Natural killer cell (primary cell): ENCODE measurements around the gene ADGRB2. TPM values are rescaled to one million over a fixed set of nuclear protein-coding genes. Genes with fewer than 3 reads are reported as not detected.

Experiments
- ATAC-seq, 3 donors: fragments of 150-1000 bp in 2 of 3; fragments of 200-7000 bp in 1 of 3; cut with Tn5 transposase; 1 replicate in 1 of 3; 2 replicates in 2 of 3; pipeline ENCODE4 v1.10.0; 2021; ENCODE audit warnings: mild to moderate bottlenecking in 2 of 3, moderate library complexity in 2 of 3
- DNase-seq, 2 donors: peaks; one replicate each; pipeline versions ENCODE4 v3.0.0 to v3.0.0-alpha.2; 2013 to 2021; ENCODE audit warnings: mixed read lengths in 1 of 2
- H3K27ac ChIP-seq: one replicate; pipeline ENCODE4 v1.5.1; 2013; ENCODE audit warnings: mild to moderate bottlenecking, low read length
- H3K27me3 ChIP-seq: one replicate; pipeline ENCODE4 v1.6.1; 2013; ENCODE audit warnings: low read length; ENCODE audit not compliant: control insufficient read depth, insufficient read depth
- H3K36me3 ChIP-seq: one replicate; pipeline ENCODE4 v1.6.1; 2013; ENCODE audit warnings: low read length; ENCODE audit not compliant: control insufficient read depth, insufficient read depth
- H3K4me1 ChIP-seq: one replicate; pipeline ENCODE4 v1.6.1; 2013; ENCODE audit warnings: low read length; ENCODE audit not compliant: control insufficient read depth, insufficient read depth
- H3K4me3 ChIP-seq: one replicate; pipeline ENCODE4 v1.5.1; 2013; ENCODE audit warnings: low read length
- H3K9me3 ChIP-seq: one replicate; pipeline ENCODE4 v1.6.1; 2013; ENCODE audit warnings: low read length; ENCODE audit not compliant: control insufficient read depth, insufficient read depth
- H3K27ac Mint-ChIP-seq, 2 donors: one replicate each; pipeline ENCODE4 v1.8.0; 2022; ENCODE audit warnings: mild to moderate bottlenecking in 2 of 2, mixed read lengths in 2 of 2, moderate library complexity in 1 of 2
- H3K27me3 Mint-ChIP-seq, 2 donors: one replicate each; pipeline ENCODE4 v1.8.0; 2022; ENCODE audit warnings: low read depth in 2 of 2, mixed read lengths in 2 of 2
- H3K36me3 Mint-ChIP-seq: one replicate; pipeline ENCODE4 v1.8.0; 2022; ENCODE audit warnings: mixed read lengths
- H3K4me1 Mint-ChIP-seq, 2 donors: one replicate each; pipeline ENCODE4 v1.8.0; 2022; ENCODE audit warnings: mixed read lengths in 2 of 2
- H3K4me3 Mint-ChIP-seq: one replicate; pipeline ENCODE4 v1.8.0; 2022; ENCODE audit warnings: mild to moderate bottlenecking, moderate library complexity, mixed read lengths
- H3K9me3 Mint-ChIP-seq, 2 donors: one replicate each; pipeline ENCODE4 v1.8.0; 2022; ENCODE audit warnings: mixed read lengths in 2 of 2
- CTCF ChIP-seq: fragments of 200-600 bp; IDR thresholded peaks from one replicate; pipeline ENCODE4 v1.8.0; 2022; ENCODE audit warnings: antibody characterized with exemption
- WGBS: methylation state at CpG from one replicate; pipeline ENCODE4 v1.1.7; 2013; ENCODE audit warnings: missing lambda C conversion rate; ENCODE audit not compliant: insufficient coverage; 5-methylcytosine and 5-hydroxymethylcytosine counted together
- intact Hi-C: fragments of 100-400 bp; cut with micrococcal nuclease; formaldehyde crosslinking; loops from one replicate; pipeline ENCODE4 v1.14.2; 2022
- total RNA-seq, 4 donors: library from RNA; stranded (reverse); fragments of 120-200 nt in 1 of 4; gene quantifications; one replicate each; pipeline versions ENCODE4 v1.2.3 to v1.2.4, GENCODE V29; 2013 to 2022

ADGRB2 gene
- total RNA-seq, 3 donors from 2014 or later (not counting 1 experiment from before 2014, with no cell fraction given): 7.6 to 19.9 (median 12.8) TPM

- no peak overlapping the region for H3K4me3 ChIP-seq
- peak overlapping the region in 1 of 2 donors; percentile 27 for H3K27ac Mint-ChIP-seq
- peaks cover 9 to 12% of the 10 kb centered on the region in 2 donors for H3K4me1 Mint-ChIP-seq
- H3K27ac ChIP-seq: no peak overlapping the region
- H3K36me3 Mint-ChIP-seq: no peaks in the 10 kb centered on the region
- no peak for TF ChIP-seq CTCF
- ATAC-seq (peak in 1 of 3 donors; percentile 28), DNase-seq (peak in 1 of 2 donors; percentile 36)
- H3K9me3 ChIP-seq: no peaks in the 10 kb centered on the region
- no peaks in the 10 kb centered on the region for H3K36me3 ChIP-seq
- peaks cover 18% of the 10 kb centered on the region for H3K4me1 ChIP-seq
- H3K4me3 Mint-ChIP-seq: no peak overlapping the region
- WGBS: 27% methylated on average over 12 of the region's 12 CpGs
- H3K27me3 ChIP-seq: no peaks in the 10 kb centered on the region
- H3K27me3 Mint-ChIP-seq: no peaks in the 10 kb centered on the region
- no peaks in the 10 kb centered on the region for H3K9me3 Mint-ChIP-seq
- intact Hi-C loops: no loop called here
Measured at GRCh38 chr1:31739346-31739745, 24.8 kb downstream of the ADGRB2 start.

GRCh38 chr1:31736675-31737074 is 27.5 kb downstream of the ADGRB2 start:
- Mint-ChIP-seq H3K9me3 (no peaks in the 10 kb centered on the region), H3K4me3 (no peak overlapping the region), H3K4me1 (peaks cover 9 to 23% of the 10 kb centered on the region in 2 donors), H3K27me3 (no peaks in the 10 kb centered on the region), H3K36me3 (no peaks in the 10 kb centered on the region), H3K27ac (no peak overlapping the region)
- Histone ChIP-seq H3K27ac (no peak overlapping the region), H3K9me3 (no peaks in the 10 kb centered on the region), H3K4me3 (no peak overlapping the region), H3K27me3 (no peaks in the 10 kb centered on the region), H3K36me3 (no peaks in the 10 kb centered on the region), H3K4me1 (peaks cover 12% of the 10 kb centered on the region)
- 66% methylated on average over 18 of the region's 18 CpGs for WGBS
- DNase-seq (peak in 1 of 2 donors; percentile 34), ATAC-seq (no peak)
- intact Hi-C loops: no loop called here
- TF ChIP-seq CTCF: no peak

- ATAC-seq (no peak), DNase-seq (no peak)
- Histone ChIP-seq H3K27ac (no peak overlapping the region), H3K4me1 (peaks cover 12% of the 10 kb centered on the region), H3K9me3 (no peaks in the 10 kb centered on the region), H3K4me3 (no peak overlapping the region), H3K27me3 (no peaks in the 10 kb centered on the region), H3K36me3 (no peaks in the 10 kb centered on the region)
- Mint-ChIP-seq H3K27ac (no peak overlapping the region), H3K9me3 (no peaks in the 10 kb centered on the region), H3K36me3 (no peaks in the 10 kb centered on the region), H3K4me1 (peaks cover 9 to 23% of the 10 kb centered on the region in 2 donors), H3K27me3 (no peaks in the 10 kb centered on the region), H3K4me3 (no peak overlapping the region)
- WGBS: 95% methylated on average over 9 of the region's 10 CpGs
- TF ChIP-seq CTCF: no peak
- intact Hi-C loops: no loop called here
Measured at GRCh38 chr1:31735571-31735970, 28.6 kb downstream of the ADGRB2 start.

- intact Hi-C loops: no loop called here
Measured at GRCh38 chr1:31734582-31735107, 29.5 kb downstream of the ADGRB2 start.

More at GRCh38 chr1:31734582-31735107, 29.5 kb downstream of the ADGRB2 start:
- Histone ChIP-seq H3K36me3 (no peaks in the 10 kb centered on the region), H3K4me3 (no peak overlapping the region), H3K27me3 (no peaks in the 10 kb centered on the region), H3K9me3 (no peaks in the 10 kb centered on the region), H3K4me1 (peaks cover 12% of the 10 kb centered on the region), H3K27ac (no peak overlapping the region)
- no peaks in the 10 kb centered on the region for H3K36me3 Mint-ChIP-seq
- TF ChIP-seq CTCF: no peak
- WGBS: 83% methylated on average over 5 of the region's 7 CpGs
- H3K27me3 Mint-ChIP-seq: no peaks in the 10 kb centered on the region
- no peak for ATAC-seq
- peaks cover 7 to 21% of the 10 kb centered on the region in 2 donors for H3K4me1 Mint-ChIP-seq
- no peak overlapping the region for H3K4me3 Mint-ChIP-seq
- no peaks in the 10 kb centered on the region for H3K9me3 Mint-ChIP-seq
- no peak overlapping the region for H3K27ac Mint-ChIP-seq
- no peak for DNase-seq
